PFSK-1 (cell line): Measurements from ENCODE around the gene RASA3.

Source experiments
- POLR2AphosphoS5 ChIP-seq: IDR thresholded peaks from 2 replicates; pipeline ENCODE4 v1.6.1; 2012; ENCODE audit warnings: low read depth, mild to moderate bottlenecking, control low read depth, low read length, moderate library complexity
- SIN3A ChIP-seq: IDR thresholded peaks from 2 replicates; pipeline ENCODE4 v1.6.1; 2012; ENCODE audit warnings: mild to moderate bottlenecking, low read length, moderate library complexity, borderline replicate concordance; ENCODE audit not compliant: insufficient read depth
- TAF1 ChIP-seq: IDR thresholded peaks from 2 replicates; pipeline ENCODE4 v1.6.1; 2012; ENCODE audit warnings: low read length, control low read depth, borderline replicate concordance; ENCODE audit not compliant: insufficient read depth

DNA sequence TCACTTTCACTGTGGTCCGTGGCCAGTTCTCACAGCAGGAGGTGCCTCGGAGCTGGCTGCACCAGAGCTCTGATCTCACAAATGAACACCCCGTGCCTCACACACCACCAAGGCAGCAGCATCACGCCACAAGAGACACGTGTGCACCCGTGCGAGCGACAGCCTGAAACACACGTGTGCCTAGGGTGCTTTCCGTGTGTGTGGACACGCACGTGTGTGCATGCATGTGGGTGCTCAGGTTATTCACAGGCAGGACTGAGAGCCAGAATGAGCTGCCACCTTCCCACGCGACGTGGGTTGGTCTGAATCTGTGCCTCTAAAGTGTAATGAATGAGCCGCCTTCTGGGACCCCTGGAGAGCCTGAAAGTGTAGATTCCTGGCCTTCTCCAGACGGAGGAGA, 90.9 kb downstream of the RASA3 start:
- TF ChIP-seq TAF1 (no peak), POLR2AphosphoS5 (no peak), SIN3A (no peak)
